Activated T-helper 1 cell treated with anti-CD3 and anti-CD28 coated beads, Interleukin-2, amount 50 U/mL, for 16 hours (primary cell): Measurements from ENCODE around the gene RNU6-1.

Experiments used
- DNase-seq, 2 donors: peaks; one replicate each; pipeline ENCODE4 v3.0.0-alpha.2; 2020; ENCODE audit warnings: low read depth in 1 of 2, low spot score in 1 of 2

The RNU6-1 gene

DNA sequence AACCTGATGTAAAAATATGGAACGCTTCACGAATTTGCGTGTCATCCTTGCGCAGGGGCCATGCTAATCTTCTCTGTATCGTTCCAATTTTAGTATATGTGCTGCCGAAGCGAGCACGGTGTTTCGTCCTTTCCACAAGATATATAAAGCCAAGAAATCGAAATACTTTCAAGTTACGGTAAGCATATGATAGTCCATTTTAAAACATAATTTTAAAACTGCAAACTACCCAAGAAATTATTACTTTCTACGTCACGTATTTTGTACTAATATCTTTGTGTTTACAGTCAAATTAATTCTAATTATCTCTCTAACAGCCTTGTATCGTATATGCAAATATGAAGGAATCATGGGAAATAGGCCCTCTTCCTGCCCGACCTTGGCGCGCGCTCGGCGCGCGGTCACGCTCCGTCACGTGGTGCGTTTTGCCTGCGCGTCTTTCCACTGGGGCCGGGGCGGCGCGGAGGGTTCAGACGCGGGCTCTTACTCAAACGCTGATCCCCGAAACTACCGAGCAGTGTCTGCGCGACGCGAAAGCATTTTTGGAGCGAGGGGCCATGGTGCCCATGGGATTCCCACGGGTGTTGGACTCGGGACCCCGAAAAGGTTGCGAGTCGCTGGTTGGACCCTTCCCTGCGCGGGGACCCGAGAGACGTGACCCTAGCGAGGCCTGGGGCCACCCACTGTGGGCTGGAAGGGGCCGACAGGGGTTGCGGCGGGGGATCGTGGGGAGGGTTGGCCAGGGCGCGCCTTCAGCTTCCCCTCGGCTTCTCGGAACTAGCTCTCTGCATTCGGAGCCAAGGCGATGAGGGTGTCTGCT lies at the start of gene RNU6-1:
Gene RNU6-1, minus strand, starts transcription at position 117 of the 820 bp plus-strand sequence.
- DNase-seq: peak; percentile 94

DNA sequence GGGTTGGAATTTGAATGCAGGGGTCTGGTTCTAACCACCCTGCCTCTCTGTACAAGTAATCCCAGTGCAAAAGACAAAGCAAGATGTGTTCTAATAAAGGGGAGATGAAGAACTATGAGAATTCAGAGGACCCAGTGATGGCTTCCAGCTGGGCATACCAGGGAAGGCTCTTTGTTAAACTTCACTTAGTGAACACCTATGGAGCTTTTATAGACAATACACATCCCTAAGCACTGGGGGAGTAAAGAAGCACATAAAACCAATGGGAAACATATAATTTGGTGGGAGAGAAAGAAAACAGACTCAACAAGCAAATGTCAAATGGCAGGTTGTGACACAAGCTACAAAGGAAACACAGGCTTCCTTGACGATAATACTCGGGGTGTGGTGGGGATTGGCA lies 47.9 kb upstream of the RNU6-1 start:
- no peak for DNase-seq

DNA sequence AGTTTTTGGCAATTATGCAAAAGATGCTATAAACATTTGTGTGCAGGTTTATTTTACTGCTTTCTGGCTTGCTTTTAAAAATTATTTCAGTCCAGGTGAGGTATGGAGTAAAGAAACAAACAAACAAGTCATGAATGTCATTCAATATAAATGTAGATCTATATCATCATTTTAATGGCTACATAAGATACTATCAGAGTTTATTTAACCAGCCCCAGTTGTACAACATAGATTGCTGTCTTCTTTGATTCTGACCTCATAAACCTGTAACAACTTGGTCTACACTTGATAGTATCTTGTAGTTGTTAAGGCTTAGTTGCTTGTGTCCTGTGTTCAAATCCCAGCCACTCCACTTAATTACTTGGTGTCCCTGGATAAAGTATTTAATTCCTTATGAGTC lies 46.0 kb upstream of the RNU6-1 start:
- no peak for DNase-seq

DNA sequence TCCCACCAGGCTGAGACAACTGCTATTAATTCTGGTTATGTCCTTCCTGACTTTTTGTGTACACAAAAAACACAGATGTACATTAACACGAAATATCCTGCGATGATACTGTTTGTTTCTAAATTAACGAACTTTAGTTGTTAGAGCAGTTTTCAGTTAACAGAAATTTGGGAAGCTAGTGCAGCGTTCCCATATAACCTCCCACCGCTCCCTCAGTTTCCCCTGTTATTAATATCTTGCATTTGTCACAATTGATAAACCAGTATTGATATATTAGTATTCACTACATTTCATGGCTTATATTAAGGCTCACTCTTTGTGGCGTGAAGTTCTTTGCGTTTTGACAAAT lies 45.3 kb upstream of the RNU6-1 start:
- no peak for DNase-seq

DNA sequence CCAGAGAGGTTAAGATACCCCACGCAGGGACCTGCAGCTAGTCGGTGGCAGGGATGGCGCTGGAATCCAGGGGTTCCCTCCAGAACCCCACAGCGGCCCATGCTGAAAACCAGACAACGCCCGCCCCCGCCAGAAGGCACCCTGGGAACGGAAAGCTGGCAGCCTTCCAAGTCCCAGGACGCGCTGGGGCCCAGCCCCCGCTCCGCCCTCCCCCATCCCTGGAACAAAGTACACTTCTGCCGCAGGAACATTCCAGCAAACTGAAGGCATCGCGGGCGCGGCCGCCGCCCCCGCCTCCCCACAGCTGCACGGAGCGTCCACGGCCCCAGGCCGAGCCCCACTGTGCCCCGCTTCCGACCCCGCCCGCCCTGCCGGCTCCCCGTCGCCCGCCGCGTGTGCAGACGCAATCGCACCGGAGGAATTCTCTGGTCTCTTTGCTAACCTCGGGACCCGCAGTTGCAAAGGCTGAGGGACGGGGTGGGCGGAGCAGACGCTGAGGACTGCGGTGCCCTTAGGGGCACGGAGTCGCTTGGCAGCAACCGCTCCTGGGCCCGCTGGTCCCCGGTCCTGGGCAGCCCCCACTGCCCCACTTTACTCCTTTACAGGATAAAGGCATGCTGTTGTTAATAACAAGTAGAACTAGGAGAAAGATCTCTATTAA lies 44.8 kb upstream of the RNU6-1 start:
- peak; percentile 16 to 26 for DNase-seq

DNA sequence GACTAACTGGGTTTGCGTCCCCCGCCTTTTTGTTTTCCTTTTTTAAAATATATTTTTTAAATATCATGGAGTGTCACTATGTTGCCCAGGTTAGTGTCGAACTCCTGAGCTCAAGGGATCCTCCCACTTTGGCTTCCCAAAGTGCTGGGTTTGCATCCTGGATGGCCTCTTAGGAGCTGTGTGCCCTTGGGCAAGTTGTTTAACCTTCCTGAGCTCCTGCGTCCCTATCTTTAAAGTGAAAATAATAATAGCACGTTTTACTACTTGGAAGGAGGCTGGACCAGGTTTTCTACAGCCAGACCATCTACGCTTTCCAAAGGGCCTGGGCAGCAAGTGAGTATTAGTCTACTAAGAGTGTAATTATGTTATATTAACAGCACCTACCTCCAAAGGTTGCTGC lies 44.2 kb upstream of the RNU6-1 start:
- no peak for DNase-seq

DNA sequence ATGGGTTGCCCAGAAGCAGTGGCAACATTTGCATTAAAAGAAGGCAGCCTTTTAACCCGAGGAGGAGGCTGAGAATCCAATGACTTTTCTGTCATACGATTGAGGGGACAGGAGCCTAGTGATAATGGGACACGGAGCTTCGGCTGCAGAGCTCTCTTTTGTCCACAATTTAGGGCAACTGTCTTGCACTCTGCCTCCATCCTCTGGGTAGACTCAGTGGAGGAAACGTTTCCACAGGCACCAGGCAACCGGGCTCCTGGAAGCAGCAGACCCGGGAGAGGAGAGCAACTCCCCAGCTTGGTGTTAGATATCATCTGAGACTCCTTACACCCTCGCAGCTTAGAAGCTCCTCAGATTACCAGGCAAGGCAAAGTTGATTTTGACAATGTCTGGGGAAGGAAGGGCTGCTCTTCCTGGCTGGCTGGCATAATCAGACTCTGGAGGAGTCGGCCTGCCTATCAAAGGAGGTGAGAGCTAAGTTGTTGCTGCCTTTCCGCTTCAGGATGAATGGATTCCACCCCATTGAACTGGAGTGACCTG lies 43.5 kb upstream of the RNU6-1 start:
- no peak for DNase-seq

DNA sequence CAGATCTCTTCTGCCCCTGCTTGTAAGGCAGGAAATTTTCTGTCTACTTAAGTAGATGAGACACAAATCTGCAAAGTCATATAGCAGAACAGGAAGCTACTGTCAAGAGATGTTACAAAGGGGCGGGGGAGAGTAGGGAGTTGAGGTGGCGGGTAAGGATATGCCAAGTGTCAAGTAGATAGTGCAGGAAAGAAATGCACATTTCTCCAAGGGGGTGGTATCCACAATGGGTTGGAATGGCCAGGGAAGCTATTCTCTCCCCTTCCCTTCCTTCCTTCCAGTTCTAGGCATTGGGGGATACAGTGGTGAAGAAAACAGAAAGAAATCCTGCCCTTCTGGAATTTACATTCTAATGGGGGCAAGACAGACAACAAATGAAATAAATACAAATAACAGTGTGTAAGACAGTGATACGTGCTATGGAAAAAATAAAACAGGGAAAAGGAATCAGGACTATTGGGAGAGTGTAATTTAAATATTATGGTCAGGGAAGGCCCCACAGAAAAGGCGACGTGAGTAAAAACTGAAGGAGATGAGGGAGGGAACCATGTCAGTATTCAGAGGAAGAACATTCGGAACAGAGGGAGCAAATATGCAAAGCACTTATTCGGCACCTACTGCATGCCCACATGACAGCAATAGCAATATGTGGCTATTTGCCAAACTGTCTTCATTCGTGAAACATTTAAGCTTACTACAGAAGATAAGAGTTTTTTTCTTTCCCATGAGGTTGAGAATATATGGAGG lies 42.8 kb upstream of the RNU6-1 start:
- DNase-seq: no peak

DNA sequence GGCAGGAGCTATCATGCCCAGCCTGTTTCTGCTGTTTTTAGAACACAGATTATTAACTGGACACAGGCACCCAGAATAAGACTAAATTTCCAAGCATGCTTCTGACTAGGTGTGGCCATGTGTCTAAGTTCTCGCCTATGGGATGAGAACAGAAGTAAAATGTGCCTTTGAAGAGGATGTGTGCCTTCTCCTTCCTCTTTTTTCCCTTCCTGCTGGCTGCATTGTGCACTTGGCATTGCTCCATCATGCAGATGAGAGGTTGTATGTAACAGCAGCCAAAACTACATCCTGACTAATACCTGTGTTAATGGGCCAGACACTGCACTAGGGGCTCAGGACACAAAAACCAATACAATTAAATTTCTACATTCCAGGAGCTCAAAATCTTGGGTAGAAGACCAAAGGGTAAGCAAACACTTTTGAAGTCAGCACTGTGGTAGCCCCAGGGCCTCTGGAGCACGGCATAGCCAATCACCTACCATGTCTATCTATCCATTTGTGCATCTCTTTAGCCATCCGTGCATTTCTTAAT lies 40.9 kb upstream of the RNU6-1 start:
- no peak for DNase-seq

DNA sequence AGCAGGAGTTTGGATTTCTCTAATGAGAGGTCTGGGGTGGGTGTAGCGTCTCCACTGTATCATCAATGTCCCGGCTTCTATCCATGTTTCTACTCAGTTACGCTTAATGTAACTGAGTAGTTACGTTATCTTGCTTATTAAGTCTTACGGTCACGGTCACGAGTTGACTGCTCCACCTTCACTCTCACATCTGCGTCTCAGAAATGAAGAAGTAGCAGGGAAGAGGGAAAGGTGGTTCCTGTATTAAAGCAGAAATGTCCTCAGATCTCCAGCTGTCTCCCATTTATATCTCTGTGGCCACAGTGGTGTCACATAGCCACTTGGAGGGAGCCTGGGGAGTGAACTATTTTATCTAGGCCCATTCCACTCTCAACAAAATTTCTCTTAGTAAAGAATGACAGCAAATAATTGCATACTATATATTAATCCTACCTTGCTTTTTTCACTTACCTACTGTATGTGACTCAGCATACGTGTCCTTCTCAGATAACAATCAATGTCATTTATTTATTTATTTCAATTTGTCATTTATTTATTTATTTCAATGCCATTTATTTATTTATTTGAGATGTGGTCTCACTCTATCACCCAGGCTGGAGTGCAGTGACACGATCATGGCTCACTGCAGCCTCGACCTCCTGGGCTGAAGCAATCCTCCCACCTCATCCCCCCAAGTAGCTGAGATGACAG lies 39.7 kb upstream of the RNU6-1 start:
- no peak for DNase-seq

DNA sequence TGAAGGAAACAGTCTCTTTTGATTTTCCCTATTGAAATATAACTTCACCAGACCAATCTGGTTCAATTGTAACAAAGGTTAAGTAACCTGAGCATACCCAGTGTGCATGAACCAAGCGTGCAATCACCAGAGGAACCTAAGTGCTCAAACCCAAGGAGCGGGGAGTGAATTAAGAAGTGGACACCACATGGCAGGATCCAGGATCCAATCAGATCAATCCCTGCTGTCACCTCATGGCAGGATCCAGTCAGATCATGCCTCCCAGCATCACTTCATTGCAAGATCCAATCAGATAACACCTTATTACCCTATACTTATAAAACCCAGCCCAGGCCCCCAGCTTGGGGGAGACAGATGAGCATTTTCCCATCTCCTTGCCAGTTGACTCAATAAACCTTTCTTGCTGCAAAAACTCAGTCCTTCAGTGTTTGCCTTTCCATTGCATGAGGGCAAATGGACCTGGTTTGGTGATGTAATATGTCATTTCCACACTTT lies 38.9 kb upstream of the RNU6-1 start:
- DNase-seq: no peak

DNA sequence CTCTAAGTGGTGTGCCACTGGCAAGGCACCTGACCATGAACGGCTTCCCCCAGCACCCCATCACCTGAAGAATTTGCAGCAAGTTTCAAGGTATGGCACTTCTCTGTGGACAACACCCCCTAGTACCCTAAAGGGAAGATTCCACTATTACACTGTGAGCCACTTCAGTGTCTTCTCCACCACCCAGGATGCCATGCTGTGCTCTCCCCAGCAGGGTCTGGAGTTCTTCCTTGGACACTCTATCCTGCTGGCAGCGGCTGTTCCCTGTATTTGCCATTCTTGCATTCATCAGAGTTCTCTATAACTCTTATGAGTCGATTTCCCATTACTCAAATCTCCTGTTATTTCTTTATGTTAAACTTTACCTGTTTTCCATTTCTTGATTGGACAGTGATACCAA lies 33.9 kb upstream of the RNU6-1 start:
- no peak for DNase-seq

DNA sequence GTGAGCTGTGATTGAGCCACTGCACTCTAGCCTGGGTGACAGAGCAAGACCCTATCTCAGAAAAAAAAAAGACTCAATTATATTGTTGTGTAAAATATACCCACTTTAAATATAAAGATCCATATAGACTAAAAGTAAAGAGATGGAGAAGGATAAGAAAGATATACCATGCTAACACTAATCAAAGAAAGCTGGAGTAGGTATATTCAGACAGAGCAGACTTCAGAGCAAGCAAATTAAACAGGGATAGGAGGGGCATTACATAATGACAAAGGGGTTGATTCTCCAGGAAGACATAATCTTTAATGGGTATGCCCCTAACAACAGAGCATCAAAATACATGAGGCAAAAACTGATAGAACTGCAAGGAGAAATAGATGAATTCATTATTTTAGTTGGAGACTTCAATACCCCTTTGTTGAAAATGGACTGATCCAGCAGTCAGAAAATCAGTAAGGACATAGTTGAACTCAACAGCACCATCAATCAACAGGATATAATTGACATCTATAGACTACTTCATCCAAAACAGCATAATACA lies 31.1 kb upstream of the RNU6-1 start:
- no peak for DNase-seq

DNA sequence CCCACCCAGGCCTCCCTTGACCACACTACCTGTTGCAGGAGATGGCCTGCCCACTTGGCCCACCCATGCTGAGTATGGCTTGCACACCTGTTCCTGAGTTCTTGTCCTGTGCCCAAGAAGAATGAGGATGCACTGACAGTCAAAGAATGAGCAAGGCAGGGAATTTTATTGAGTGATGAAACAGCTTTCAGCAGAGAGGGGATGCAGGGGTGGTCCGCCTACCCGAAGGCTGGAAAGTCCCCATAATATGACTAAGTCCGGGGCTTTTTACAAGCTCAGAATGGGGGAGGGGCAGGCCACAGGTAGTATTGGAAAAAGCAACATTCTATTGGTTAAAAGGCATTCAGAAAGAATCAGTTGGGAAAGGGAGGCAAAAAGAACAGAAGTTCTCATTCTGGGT lies 29.9 kb upstream of the RNU6-1 start:
- DNase-seq: no peak

DNA sequence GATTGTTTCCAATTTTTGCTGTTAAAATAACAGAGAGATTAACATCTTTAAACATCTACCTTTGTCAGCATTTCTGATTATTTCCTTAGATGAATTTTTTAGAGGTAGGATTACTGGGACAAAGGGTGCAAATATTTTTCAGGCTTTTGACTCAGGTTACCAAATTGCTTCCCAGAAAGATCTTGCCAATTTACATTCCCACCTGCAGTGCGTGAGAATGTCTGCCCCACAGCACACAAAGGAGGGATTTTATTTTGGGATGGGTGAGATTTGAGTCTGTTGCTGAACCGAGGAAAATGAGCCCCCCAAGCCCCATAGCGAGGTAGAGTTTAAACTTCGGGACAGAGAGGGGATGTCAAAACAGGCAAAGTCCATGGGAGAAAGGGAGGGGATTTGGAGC lies 25.9 kb upstream of the RNU6-1 start:
- no peak for DNase-seq

DNA sequence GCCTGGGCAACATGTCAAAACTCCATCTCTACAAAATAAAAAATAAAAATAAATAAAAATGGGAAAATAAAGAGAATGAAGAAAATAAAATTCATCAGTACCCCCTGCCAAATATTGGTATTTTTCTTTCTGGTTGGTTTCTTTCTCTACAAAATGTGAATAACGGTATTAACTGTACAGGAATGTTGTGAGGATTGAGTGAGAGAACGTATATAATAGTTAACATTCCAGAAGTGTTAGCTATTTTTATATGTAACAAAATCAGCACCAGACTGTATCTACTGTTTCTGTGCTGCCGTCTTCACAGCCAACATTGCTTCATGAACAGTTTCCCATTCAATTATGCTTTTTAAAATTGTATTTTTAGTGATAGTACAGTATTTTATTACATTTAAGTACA lies 25.5 kb upstream of the RNU6-1 start:
- no peak for DNase-seq

DNA sequence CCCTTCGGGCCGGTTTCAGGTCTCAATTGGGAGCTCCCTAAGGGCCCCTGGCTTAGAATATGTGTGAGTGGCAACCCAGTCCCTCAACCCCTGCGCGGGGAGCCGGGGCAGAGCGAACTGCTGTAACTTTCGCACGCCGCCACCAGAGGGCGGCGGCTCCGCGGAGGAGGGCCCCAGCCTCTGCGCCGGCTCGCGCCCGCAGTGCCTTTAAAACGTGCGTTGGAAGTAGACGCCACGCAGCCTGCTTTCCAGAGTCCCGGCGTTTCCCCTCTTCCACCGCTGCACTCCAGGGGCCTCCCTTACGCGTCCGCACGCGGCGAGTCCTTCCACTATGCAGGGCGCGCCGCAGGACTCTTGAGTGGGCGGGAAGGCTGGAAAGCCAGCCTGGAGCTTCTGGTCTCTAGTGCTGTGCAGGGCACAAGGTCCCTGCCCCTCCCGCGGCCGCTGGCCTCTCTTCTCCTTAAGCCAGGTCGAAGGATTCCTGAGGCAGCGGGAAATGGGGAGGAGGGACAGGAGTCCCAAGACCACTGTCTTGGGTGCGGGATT lies 23.7 kb upstream of the RNU6-1 start:
- DNase-seq: peak; percentile 40 to 54

DNA sequence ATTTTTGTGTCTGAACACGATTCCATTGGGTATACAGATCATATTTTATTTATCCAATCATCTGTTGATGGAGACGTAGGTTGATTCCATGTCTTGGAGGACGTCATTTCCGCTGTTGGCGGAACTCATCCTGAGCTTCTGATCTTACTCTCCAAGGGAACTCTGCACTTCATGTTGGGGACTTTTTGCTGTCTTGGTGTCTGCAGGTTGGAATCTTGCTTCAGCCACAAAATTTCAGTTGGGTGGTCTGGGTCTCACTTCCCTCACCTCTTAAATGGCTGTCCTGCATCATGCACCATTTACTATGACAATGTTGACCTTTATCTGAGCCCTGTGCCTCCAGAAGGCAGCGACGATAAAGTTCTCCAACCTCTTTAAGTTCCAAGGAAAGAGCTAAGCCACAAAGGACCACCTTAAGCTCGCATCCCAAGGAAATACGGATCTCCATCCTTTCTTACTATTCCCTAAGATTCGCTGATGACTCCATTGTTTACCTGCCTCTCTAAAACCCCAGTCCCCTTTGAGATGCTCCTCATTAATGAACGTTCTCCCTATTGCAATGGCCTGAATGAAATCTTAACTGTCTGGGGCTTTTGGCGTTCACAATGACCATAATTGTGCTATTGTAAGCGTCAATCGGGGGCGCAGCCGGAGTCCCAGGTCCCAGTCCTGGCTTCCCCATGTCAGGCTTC lies 23.1 kb upstream of the RNU6-1 start:
- DNase-seq: no peak

DNA sequence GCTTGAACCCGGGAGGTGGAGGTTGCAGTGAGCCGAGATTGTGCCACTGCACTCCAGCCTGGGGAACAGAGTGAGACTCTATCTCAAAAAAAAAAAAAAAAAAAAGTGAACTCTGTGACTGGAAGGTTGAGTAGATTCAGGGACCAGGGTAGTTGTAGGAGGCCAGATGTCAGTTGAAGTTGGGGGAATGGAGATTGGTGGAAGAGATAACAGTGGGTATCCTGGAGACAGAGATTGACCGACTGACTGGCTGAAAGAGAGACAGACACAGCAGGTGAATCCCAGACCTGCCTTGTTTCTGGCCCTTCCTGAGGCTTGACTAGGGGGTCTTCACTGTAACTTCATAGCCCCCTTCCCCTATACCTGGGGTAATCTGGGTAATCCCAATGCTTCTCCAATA lies 22.1 kb upstream of the RNU6-1 start:
- DNase-seq: no peak
